HG02885 (cell line): ENCODE measurements around the gene GRK1.

Experiments used
- ATAC-seq: cut with Tn5 transposase; IDR thresholded peaks from one replicate; pipeline ENCODE4 v1.9.1; 2021; ENCODE audit warnings: mild to moderate bottlenecking; ENCODE audit not compliant: unreplicated experiment, poor library complexity

Gene GRK1

GRCh38 chr13:113631341-113632095, 35.5 kb upstream of the GRK1 start:
- no peak for ATAC-seq

- ATAC-seq = no peak
Measured at GRCh38 chr13:113632706-113633484, 34.1 kb upstream of the GRK1 start.

- no peak for ATAC-seq
Measured at GRCh38 chr13:113633485-113633873, 33.5 kb upstream of the GRK1 start.

GRCh38 chr13:113634279-113635047, 32.6 kb upstream of the GRK1 start:
- no peak for ATAC-seq

- ATAC-seq = no peak
Measured at GRCh38 chr13:113635048-113635420, 32.0 kb upstream of the GRK1 start.

- no peak for ATAC-seq
Measured at GRCh38 chr13:113635709-113636108, 31.3 kb upstream of the GRK1 start.

GRCh38 chr13:113636266-113636963, 30.6 kb upstream of the GRK1 start:
- no peak for ATAC-seq

- no peak for ATAC-seq
Measured at GRCh38 chr13:113637262-113638160, 29.5 kb upstream of the GRK1 start.

- ATAC-seq = no peak
Measured at GRCh38 chr13:113638173-113638746, 28.8 kb upstream of the GRK1 start.

- no peak for ATAC-seq
Measured at GRCh38 chr13:113638806-113639205, 28.2 kb upstream of the GRK1 start.

- no peak for ATAC-seq
Measured at GRCh38 chr13:113639616-113640262, 27.3 kb upstream of the GRK1 start.

GRCh38 chr13:113641426-113641825, 25.6 kb upstream of the GRK1 start:
- ATAC-seq = no peak

GRCh38 chr13:113642563-113642962, 24.5 kb upstream of the GRK1 start:
- ATAC-seq = no peak

- ATAC-seq = no peak
Measured at GRCh38 chr13:113643593-113643992, 23.4 kb upstream of the GRK1 start.

- no peak for ATAC-seq
Measured at GRCh38 chr13:113644800-113645199, 22.2 kb upstream of the GRK1 start.

- no peak for ATAC-seq
Measured at GRCh38 chr13:113645329-113645728, 21.7 kb upstream of the GRK1 start.

GRCh38 chr13:113646376-113646775, 20.6 kb upstream of the GRK1 start:
- no peak for ATAC-seq

- no peak for ATAC-seq
Measured at GRCh38 chr13:113646921-113647340, 20.1 kb upstream of the GRK1 start.
